ENCODE results near the gene FZR1. TPM values are rescaled to one million over a fixed set of nuclear protein-coding genes. Genes with fewer than 3 reads are reported as not detected.

Gene FZR1
- total RNA-seq, 2 experiments from 2014 or later: 61.2 to 65.3 TPM

GRCh38 chr19:3524078-3524842 is 18.1 kb downstream of the FZR1 start:
- Histone ChIP-seq H4K20me1 (ENCODE audit: insufficient read depth, low read length) (no peaks in the 10 kb centered on the region), H3K9me2 (ENCODE audit: insufficient read depth, low read length) (no peaks in the 10 kb centered on the region), H3K9me3 (ENCODE audit: low read length) (no peaks in the 10 kb centered on the region), H3K4me2 (ENCODE audit: low read length) (no peak overlapping the region), H3K27ac (ENCODE audit: low read depth, low read length, poor library complexity, severe bottlenecking) (no peak overlapping the region), H3K79me2 (ENCODE audit: insufficient read depth, low read depth, low read length) (no peaks in the 10 kb centered on the region), H2AFZ (ENCODE audit: low read length) (no peak overlapping the region), H3K36me3 (ENCODE audit: insufficient read depth, low read length) (peaks cover 64% of the 10 kb centered on the region), H3K4me3 (ENCODE audit: low read depth, low read length, poor library complexity, severe bottlenecking) (no peak overlapping the region), H3K4me1 (ENCODE audit: insufficient read depth, low read length, poor library complexity, severe bottlenecking) (no peaks in the 10 kb centered on the region)
- DNase-seq (ENCODE audit: low spot score): no peak
- TF ChIP-seq CTCF (conservative IDR thresholded peaks at IDR 0.05; ENCODE audit: low read length) (no peak), EZH2phosphoT487 (IDR thresholded peaks at IDR 0.05; ENCODE audit: borderline replicate concordance, low read depth, low read length) (no peak)
- BruUV-seq (replicated peaks): no TSS peak
- ChIA-PET CTCF (ENCODE audit: unreplicated experiment) (no interaction called here), POLR2A (no interaction called here)
- intact Hi-C loops (cut with micrococcal nuclease; ENCODE audit: unreplicated experiment): no loop called here

GRCh38 chr19:3524904-3525451 is 18.9 kb downstream of the FZR1 start:
- Histone ChIP-seq H3K4me3 (ENCODE audit: low read depth, low read length, poor library complexity, severe bottlenecking) (no peak overlapping the region), H3K9me2 (ENCODE audit: insufficient read depth, low read length) (no peaks in the 10 kb centered on the region), H3K9me3 (ENCODE audit: low read length) (no peaks in the 10 kb centered on the region), H3K36me3 (ENCODE audit: insufficient read depth, low read length) (peaks cover 57% of the 10 kb centered on the region), H2AFZ (ENCODE audit: low read length) (no peak overlapping the region), H3K4me1 (ENCODE audit: insufficient read depth, low read length, poor library complexity, severe bottlenecking) (no peaks in the 10 kb centered on the region), H3K27ac (ENCODE audit: low read depth, low read length, poor library complexity, severe bottlenecking) (no peak overlapping the region), H4K20me1 (ENCODE audit: insufficient read depth, low read length) (no peaks in the 10 kb centered on the region), H3K4me2 (ENCODE audit: low read length) (no peak overlapping the region), H3K79me2 (ENCODE audit: insufficient read depth, low read depth, low read length) (no peaks in the 10 kb centered on the region)
- no peak for DNase-seq (ENCODE audit: low spot score)
- intact Hi-C loops (cut with micrococcal nuclease; ENCODE audit: unreplicated experiment): no loop called here
- TF ChIP-seq EZH2phosphoT487 (IDR thresholded peaks at IDR 0.05; ENCODE audit: borderline replicate concordance, low read depth, low read length): no peak
- no peak for TF ChIP-seq CTCF (conservative IDR thresholded peaks at IDR 0.05; ENCODE audit: low read length)
- POLR2A ChIA-PET: no interaction called here
- no TSS peak for BruUV-seq (replicated peaks)
- CTCF ChIA-PET (ENCODE audit: unreplicated experiment): no interaction called here

Data from OCI-LY7 (cell line).